Fibroblast of lung (primary cell): Measurements from ENCODE around the gene LGI2.

Experiments
- EZH2 ChIP-seq: IDR thresholded peaks from 2 replicates; pipeline ENCODE4 v1.5.1; 2012; ENCODE audit warnings: low read length, control low read depth, mild to moderate bottlenecking; ENCODE audit errors: missing control alignments
- TF ChIP-seq, protein P1 (sequence below), 2 donors: IDR thresholded peaks in 1 of 2; conservative IDR thresholded peaks in 1 of 2; 1 replicate in 1 of 2; 2 replicates in 1 of 2; pipeline ENCODE4 v1.5.1; 2011 to 2012; ENCODE audit warnings: low read length in 2 of 2, control low read depth in 1 of 2, inconsistent platforms in 1 of 2, low read depth in 1 of 2, mild to moderate bottlenecking in 1 of 2

- TF ChIP-seq, protein P1, sequence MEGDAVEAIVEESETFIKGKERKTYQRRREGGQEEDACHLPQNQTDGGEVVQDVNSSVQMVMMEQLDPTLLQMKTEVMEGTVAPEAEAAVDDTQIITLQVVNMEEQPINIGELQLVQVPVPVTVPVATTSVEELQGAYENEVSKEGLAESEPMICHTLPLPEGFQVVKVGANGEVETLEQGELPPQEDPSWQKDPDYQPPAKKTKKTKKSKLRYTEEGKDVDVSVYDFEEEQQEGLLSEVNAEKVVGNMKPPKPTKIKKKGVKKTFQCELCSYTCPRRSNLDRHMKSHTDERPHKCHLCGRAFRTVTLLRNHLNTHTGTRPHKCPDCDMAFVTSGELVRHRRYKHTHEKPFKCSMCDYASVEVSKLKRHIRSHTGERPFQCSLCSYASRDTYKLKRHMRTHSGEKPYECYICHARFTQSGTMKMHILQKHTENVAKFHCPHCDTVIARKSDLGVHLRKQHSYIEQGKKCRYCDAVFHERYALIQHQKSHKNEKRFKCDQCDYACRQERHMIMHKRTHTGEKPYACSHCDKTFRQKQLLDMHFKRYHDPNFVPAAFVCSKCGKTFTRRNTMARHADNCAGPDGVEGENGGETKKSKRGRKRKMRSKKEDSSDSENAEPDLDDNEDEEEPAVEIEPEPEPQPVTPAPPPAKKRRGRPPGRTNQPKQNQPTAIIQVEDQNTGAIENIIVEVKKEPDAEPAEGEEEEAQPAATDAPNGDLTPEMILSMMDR (conservative IDR thresholded peaks at IDR 0.05 in 1 of 2, IDR thresholded peaks at IDR 0.05 in 1 of 2; ENCODE audit: low read depth in 1 of 2, low read length in 2 of 2) = no peak
- no peak for TF ChIP-seq EZH2
These were observed 37.6 kb upstream of the LGI2 start for GRCh38 chr4:25068386-25068785.
